NCI-H2171 (cell line): ENCODE results near the gene CD93.

Experiments
- DNase-seq: peaks from one replicate; lab custom pipeline; 2025; lab: John Stamatoyannopoulos, UW

Gene CD93

DNA sequence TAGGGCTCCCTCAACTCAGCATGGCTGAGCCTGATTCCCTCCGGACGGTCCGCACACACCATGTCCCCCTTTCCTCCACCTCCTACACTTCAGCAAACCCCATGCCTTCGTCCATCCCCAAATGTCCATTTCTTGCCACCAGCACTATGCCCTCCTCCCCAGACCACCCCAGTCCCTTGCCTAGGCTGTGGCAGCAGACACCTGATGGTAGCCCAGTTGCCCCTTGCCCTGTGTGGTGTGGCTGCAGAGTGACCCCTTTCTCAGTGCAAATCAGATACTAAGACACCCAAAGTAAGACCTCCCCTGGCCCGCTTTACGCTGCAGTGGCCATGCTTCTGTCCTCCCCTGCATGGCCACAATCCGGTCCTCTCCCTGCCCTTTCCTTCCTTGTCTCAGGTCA lies 34.1 kb upstream of the CD93 start:
- no peak for DNase-seq

DNA sequence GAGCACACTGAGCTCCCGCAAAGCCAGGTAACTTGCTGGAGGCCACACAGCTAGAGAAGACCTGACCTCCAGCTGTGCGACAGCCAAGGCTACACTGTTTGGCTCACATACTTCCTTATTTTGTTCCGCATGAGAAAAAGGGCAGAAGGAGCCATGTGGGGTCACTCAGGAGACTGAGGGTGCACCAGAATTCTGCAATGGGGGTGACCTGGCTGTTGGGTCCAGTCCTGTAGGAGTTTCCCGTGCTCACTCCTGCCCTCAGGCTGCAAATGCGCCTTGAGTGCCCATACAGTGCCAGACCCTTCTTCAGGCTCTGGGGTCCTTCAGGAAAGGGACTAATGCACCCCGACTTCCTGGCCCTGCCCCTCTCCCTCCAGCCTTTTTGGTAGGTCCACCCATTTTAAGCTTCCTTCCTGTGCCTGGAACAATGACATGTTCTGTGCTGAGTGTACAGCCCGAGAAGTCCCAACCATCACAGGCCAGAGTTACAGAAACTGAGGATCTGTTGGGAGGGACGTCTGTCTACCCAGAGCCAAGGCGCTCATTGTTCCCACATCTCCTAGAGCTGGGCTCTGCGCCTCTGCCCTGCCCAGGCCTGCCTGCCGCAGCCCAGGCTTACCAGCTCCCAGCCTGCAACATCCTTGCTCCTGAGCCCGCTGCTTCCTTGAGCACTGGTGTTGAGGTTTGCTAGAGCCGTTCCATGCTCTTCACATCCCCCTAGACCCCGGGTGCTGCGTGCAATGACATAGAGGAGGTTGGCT lies 33.5 kb upstream of the CD93 start:
- no peak for DNase-seq

DNA sequence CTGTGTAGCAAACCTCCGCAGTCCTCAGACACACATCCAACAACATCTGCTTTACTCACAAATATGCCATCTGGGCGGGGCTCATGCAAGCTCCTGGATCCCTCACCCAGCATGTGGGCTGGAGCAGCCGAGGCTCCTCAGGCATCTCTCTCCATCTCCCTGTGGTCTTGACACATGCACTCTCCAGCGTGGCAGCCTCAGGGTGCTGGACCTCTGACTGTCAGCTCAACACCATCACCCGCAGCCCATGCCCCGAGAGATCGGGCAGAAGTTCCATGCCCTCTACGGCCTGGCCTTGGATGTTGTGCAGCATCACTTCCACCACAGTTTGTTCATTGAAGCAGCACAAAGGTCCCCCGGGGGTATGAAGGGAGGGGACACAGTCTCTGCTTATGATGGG lies 32.6 kb upstream of the CD93 start:
- DNase-seq = no peak

DNA sequence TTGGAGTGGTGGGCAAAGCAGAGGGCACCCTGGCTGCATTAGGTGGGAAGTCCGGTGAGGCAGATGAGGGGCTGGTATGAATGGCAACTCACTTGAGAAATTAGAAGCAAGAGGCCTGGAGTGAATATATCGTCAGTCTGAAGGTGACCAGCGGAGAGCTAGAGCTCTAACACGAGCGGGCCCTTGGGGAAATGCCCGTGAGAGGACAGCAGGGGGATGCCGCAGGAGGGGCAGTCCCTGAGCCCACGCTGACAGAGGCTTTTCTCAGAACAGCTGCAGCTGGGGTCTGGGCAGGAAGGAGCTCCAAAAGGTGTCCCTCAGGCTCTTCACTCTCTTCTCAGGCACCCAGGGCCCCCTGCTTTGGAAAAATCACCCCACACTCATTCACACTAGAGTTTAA lies 32.0 kb upstream of the CD93 start:
- no peak for DNase-seq

DNA sequence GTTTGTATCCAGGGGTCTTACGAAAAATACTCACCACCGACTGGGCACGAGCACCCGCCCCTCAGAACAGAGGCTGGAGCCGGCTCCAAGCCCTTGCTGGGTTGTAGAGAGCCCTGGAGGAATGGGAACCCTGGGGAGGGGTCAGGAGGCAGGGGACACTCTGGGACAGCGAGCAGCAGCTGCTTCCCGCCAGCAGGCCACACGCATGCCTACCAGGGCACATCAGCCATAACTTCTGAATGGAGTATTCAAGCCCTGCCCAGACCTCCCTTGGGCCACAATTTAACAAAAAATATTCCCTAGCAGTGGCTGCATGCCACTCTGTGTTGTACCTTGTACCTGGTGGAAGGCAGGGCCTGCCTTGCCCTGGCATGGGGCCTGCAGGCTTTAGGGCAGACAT lies 31.6 kb upstream of the CD93 start:
- DNase-seq = no peak

DNA sequence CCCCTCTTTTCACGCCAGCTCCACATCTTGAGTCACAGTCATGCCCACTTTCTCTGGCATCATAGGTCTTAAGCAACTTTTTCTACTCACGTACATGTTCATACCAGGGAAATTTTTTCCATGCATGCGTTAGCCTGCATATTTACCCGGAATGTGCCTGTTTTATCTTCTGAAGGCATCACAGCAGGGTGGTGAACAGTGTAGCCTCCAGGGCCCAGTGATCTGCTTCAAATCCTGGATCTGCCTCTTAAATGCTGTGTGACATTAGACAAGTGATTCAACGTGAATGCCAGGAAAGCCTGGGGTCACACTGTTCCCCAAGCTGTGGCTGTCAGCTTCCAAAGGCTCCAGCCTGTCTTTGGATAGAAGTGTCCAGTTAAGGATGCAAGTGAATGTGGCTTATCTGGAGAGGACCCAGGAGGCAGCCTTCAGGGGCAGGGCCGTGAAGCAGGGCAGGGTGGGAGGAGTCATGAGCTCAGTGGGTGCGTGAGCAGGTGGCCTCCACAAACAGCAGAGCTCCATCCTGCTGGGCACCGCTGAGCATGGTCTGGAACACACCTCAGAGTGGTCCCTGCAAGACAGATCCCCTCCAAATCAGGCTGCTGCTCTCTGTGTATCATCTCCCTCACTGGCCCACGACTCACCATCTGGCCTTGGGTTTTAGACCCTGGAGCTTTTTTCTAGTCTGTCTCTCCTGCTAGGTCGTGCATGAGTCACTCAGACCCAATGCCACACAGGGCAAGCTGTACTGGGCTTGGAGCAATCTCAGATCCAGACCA lies 30.4 kb upstream of the CD93 start:
- DNase-seq = no peak

DNA sequence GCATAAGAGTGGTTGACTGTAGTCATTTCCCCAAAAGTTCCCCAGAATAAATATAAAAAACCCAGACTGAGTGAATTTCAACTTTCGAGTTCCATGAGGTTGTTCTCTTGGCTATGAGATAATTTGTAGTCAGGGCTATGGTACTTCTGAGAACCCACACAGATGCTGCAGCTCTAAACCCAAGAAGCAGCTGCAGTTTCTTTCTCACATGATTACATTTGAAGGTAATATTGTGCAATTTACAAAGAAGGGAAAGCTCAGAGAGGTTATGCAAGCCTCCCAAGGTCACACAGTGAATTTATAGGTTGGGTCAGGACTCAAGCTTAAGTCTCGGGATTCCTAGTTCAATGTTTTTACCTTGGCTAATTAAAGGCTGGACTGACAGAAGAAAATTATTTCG lies 29.7 kb upstream of the CD93 start:
- no peak for DNase-seq

DNA sequence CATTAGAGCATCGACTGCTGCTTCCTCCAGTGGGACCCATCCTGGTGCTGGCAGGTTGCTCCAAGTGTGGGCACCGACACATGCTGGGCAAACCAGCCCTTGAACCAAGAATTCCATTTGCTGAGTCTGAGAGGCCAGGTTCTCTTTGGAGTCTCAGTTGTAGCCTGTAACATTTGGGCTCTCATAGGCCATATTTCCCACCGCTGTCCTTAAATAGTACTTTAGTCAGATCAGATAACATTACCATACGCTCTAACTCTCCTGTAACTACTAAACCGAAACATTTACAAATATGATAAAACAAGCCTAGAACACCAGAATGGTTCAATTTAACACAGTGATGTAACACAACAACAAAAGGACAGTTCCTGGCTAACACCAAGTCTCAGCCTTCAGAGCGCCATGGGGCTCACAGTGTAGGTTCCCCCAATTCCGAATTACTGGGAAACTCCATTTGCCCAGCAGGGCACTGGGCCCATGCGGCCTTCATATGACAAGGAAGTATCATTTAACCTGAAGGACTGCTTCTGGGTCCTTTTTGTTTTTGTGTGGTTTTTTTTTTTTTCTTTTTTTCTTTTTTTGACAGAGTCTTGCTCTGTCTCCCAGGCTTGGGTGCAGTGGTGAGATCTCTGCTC lies 28.4 kb upstream of the CD93 start:
- DNase-seq = no peak

DNA sequence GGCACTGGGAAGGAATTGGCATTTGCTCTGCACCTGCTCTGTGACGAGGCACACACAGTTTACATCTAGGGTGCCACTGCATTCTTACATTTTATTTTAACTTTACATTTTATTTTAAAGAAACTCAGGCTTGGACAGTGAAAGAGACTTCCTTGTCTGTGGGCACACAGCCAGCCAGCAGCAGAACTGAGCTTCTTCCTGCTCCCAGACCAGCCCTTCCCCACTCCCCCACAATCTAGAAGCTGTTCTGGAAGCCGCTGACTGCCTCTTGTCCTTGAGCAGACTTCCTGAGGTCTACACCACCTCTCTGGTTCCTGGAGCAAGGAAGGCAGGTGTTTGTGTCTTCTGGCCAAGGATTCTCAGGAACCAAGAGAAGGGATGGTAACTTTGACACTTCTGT lies 27.9 kb upstream of the CD93 start:
- DNase-seq = no peak

DNA sequence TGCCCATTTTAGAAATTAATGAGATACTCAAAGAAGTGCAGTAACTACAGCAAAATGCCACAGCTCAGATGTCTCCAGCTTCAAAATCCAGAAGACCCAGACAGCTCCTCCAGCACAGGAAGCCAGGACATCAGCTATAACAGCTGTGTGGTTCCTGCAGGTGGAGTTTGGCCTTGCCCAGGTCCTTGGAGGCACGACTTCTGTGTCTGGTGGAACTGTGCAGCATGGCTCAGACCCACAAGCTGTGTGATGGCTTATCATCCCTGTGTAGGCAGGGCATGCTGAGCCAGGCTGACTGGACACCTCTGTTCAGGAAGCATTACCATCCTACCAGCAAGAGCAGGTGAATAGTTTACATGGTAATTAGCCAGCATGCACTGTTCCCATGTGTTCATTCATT lies 26.5 kb upstream of the CD93 start:
- DNase-seq = no peak

DNA sequence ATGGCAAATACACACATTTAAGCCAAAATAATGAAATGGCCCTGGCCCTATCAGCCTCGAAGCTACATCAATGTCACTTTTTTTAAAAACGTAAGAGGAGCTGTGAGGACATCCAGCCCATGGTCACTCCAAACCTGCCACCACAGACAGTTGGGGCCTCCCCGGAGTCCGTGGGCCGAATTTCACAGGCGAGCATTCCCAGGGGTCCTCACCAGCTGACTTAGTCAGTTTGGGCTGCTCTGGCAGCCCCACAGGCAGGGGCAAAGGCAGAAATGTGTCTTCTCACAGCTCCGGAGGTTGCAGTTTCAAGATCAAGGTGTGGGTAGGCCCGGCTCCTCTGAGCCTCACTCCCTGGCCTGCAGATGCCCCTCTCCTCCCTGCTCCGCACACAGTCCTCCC lies 25.8 kb upstream of the CD93 start:
- DNase-seq = no peak

DNA sequence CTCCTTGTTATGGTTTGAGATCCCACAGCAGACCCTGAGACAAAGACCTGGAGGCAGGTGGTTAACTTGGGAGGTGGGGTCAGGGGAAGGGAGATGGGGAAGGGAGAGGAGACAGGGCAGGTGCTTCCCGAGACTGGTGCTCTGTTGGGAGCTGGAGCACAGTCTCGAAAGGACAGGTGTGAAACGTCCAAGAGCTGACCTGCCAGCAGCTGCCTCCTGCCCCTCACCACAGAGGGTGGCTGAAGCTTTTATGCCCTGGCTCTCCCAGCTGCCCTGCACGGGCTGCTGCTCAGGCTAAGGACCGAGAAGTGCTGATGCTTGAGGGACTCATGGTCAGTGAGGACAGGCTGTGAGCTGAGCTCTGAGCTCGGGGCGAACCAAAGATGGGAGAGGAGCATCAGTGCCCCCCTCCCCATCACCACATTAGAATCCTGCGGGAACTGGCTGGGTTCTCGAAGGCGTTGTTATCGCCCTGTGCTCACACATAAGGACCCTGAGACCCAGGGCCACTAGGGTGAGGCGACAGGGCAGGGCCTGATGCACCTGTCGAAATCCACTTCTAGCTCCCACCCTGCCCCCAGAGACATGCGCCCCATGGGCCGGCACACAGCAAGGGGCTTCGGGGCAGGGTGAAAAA lies 25.3 kb upstream of the CD93 start:
- DNase-seq = no peak

DNA sequence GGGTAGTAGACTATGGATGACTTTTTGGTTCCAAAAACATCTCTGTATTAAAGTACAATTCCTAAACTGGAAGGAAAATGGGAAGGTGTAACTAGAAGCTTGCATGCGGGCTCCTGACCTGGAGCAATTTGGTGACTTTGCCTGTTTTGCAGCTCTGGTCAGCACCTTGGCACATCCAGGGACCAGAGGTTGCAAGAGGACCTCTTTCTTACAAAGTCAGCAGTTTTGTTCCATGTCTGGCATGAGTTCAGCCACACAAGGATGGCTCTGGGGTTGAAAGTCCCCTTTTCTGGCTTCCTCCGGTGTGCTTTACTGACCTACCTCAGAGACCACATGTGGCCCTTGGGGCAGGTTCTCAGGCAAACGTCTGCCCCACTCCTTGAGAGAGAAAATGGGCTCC lies 22.7 kb upstream of the CD93 start:
- DNase-seq = no peak

DNA sequence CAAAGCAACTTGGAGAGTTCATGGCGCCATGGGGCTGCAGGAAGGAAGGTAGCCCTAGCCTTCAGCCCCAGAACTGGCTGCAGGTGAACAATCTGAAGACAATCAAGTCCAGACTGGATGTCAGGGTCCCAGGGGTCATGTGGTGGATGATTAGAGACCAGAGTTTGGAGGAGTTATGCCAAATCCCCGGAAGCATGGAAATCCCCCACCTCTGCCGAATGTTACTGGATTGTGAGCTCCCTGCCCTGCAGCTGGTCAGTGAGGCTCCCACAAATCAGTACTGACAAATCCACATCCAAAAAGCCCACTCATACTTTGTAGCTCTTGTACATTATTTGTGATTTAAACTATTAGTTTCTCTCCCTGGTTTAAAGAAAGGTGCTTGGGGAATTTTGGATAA lies 21.3 kb upstream of the CD93 start:
- DNase-seq = no peak

DNA sequence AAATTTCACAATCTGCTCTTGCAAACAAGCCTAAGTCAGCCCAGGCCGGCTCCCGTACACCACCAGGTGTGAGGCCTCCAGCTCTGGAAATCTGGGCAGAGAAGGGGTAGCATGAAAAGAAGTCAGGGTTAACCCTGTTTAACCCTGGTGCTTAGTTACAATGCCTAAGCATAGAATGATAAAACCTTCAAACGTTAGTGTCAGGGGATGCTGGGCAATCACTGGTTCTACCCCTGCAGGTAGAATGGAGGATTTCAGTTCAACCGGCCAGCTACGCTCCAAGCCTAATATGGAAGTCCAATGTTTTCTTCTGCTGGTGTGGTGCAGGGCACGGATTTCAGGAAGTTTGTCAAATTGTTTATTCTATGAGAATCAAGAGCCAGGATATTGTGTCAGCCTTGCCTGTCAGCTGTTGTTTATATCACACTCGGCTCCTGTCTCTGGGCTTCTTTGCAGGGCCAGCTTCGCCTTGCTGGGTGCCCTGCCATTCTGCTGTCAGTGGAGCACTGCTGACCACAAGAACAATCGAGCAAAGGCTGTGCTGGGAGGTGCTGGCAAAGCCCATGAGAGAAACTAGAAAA lies 20.2 kb upstream of the CD93 start:
- no peak for DNase-seq

DNA sequence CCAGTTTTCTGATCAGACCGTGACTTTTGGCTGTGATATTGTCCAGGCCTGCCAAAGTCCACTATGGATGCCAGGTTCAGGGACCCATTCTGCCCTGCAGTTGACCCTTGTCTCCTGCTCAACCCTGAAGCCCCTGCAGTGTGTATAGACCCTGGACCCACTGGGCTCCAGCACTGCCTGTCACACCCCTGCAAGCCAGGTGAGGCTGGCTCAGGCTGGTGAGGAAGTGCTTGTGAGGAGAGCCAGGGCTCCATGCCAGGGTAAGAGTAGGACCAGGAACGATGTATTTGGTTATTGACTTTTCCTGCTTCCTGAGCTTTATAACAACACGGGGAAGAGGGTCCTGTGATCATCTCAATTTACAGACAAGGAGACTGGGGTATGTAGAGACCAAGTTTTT lies 19.1 kb upstream of the CD93 start:
- no peak for DNase-seq

DNA sequence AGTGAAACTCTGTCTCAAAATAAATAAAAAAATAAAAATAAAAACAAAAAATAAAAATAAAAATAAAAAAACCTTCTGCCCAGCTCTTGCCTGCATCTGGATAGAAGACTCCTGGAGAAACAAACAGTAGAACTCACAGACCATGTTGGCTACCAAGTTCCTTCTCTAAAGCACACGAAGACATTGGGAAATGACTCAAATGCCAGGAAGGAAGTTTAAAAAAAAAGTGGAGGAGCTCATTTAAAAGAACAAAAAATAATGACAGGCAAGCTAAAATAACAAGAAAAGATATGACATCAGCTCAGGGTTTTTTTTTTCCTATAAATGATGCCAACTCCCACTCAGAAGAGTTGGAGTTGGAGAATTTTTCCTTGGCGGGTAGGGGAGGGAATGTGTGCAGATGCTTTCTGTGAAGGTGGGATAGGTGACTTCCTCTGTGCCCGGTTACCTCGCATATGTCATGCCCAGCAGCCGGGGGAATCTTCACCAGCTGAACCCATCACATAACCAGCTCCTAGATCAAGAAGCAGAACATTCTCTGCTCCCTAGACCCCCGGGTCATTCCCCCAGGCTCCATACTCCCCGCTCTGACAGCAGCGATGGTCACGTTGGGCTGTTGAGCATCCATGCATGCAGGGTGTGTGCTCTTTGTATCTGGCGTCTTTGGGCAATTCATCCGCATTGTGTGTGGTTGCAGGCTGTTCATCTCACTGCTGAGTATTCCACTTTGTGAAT lies 17.3 kb upstream of the CD93 start:
- no peak for DNase-seq

DNA sequence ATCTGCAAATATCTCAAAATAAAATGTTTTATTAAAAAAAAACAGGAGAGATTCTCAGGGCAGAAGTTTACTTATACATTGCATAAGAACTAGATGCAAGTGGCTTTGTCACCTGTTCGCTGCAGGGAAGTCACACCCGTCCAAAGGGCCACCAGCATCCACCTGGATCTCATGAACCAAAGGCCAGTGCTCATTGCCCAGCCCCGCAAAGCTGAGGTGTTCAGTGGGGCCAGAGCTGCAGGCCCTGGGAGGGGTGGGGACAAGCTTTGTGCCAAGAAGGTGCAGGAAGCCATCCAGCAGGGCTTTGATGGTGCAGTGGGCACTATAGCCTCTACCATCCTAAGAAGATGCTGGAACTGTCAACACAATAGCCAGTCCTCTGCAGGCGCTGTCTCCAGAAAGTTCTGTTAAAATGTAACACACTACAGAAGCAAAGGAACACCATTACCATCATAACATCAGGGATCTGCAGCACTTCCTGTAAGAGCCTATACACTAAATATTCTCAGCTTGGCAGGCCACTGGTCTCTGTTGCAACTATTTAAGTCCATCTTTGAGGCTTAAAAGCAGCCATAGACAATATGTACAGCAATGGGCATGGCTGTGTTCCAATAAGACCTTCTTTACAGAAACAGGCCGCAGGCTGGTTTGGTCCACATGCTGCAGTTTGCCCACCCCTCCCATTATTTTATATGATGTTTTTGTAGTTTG lies 15.7 kb upstream of the CD93 start:
- DNase-seq = no peak

DNA sequence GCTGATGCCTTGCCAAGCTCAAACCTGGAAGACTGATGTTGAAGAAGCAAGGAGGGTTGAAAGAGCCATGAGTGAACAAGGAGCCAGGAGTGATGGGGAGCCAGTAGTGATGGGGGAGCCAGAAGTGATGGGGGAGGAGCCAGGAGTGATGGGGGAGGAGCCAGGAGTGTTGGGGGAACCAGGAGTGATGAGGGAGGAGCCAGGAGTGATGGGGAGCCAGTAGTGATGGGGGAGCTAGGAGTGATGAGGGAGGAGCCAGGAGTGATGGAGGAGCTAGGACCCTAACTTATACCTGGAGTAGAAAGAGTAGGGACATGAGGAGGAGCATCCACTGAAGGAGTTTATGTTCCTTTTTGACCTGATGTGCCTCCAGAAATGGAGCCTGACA lies 14.6 kb upstream of the CD93 start:
- no peak for DNase-seq

DNA sequence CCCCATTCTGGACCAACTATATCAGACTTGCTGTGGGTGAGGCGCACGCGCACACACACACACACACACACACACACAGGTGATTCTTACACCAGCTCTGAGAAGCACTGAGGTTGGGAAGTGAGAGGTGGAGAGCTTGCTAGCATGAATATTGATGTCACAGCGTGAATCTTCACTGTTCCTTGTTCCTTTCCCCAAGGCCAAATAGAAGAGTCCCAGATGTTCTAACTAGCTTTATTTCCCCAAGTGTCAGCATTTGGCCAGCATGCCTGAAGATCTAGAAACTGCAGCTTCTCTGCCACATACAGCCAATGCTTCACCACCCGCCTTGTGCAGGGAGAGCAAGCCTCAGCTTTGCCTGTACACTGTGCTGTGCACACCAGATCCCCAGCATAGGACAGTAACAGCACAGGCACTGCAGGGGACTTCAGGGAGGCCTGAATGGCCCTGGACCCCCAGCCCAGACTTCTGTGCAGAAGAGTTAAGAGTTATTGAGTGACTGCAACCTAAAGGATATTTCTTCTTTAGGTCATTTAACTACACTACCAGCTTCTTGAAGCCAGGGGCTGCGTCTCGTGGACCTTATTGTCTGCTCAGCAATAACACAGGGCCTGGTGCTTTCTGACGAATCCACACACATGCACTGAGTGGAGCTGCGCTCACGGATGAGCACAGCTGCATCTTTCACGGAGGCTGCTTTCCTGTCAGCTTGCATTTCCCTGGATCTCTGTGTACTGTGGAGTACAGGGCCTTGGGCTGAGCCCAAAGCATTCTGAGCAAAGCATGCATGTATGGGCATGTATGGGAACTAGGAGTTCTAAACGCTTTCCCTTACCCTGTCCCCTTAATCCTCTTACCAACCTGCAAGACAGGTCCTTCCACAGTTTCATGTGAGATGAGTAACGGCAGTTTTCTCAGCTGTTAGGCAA lies 13.9 kb upstream of the CD93 start:
- DNase-seq = no peak
